DND-41 (cell line): ENCODE data around the gene TMTC4.

Experiments
- CTCF ChIP-seq: IDR thresholded peaks from 2 replicates; pipeline ENCODE4 v1.5.1; 2012; ENCODE audit warnings: borderline replicate concordance, low read length, moderate library complexity, mild to moderate bottlenecking; ENCODE audit not compliant: poor library complexity, severe bottlenecking; ENCODE audit errors: extremely low read depth
- EZH2 ChIP-seq: IDR thresholded peaks from 3 replicates; pipeline ENCODE4 v1.6.1; 2012; ENCODE audit warnings: borderline replicate concordance, low read depth, mild to moderate bottlenecking, moderate library complexity, low read length, inconsistent platforms; ENCODE audit not compliant: severe bottlenecking

GRCh38 chr13:100714478-100714877, 39.9 kb upstream of the TMTC4 start:
- no peak for TF ChIP-seq CTCF
- TF ChIP-seq EZH2: no peak
